HepG2 (cell line): ENCODE data around the gene JADE3. TPM values are rescaled to one million over a fixed set of nuclear protein-coding genes. Genes with fewer than 3 reads are reported as not detected.
A peak's percentile ranks its signal among the peaks of the same experiment; 100 is the strongest.

Source experiments
- CHD2 ChIP-seq: IDR thresholded peaks from 2 replicates; pipeline ENCODE4 v1.6.1; 2011; ENCODE audit warnings: low read depth, low read length, improper control_type of control experiment
- KMT2A ChIP-seq: sonication (generic); formaldehyde crosslinking; IDR thresholded peaks from 2 replicates; pipeline ENCODE4 v1.4.0; 2020; ENCODE audit warnings: missing genetic modification reagents
- MAFF ChIP-seq: IDR thresholded peaks from 2 replicates; pipeline ENCODE4 v1.6.1; 2011; ENCODE audit warnings: low read depth, low read length, improper control_type of control experiment
- MEIS2 ChIP-seq: sonication (generic); formaldehyde crosslinking; IDR thresholded peaks from 2 replicates; pipeline ENCODE4 v1.9.0; 2021; ENCODE audit warnings: mild to moderate bottlenecking, missing genetic modification reagents
- MXI1 ChIP-seq: IDR thresholded peaks from 3 replicates; pipeline ENCODE4 v1.6.1; 2012; ENCODE audit warnings: low read depth, low read length, inconsistent platforms, borderline replicate concordance
- SAP130 ChIP-seq: IDR thresholded peaks from 2 replicates; pipeline ENCODE4 v1.6.1; 2016; ENCODE audit warnings: low read depth
- SRSF9 ChIP-seq: fragments of 200-400 bp; formaldehyde crosslinking; IDR thresholded peaks from 2 replicates; pipeline ENCODE4 v1.6.1; 2018; ENCODE audit warnings: borderline replicate concordance, mild to moderate bottlenecking, low read depth, low read length; ENCODE audit not compliant: insufficient read depth, poor library complexity, severe bottlenecking
- YEATS2 ChIP-seq: sonication (generic); formaldehyde crosslinking; IDR thresholded peaks from 2 replicates; pipeline ENCODE4 v1.4.0; 2020; ENCODE audit warnings: missing genetic modification reagents, borderline replicate concordance
- ZBTB38 ChIP-seq: sonication (generic); formaldehyde crosslinking; IDR thresholded peaks from 2 replicates; pipeline ENCODE4 v1.5.1; 2020; ENCODE audit warnings: mild to moderate bottlenecking, missing genetic modification reagents
- ZKSCAN8 ChIP-seq: IDR thresholded peaks from 2 replicates; pipeline ENCODE4 v1.6.1; 2016; ENCODE audit warnings: borderline replicate concordance, missing genetic modification reagents, missing compliant biosample characterization
- ZNF558 ChIP-seq: sonication (generic); formaldehyde crosslinking; IDR thresholded peaks from 2 replicates; pipeline ENCODE4 v1.9.0; 2022; ENCODE audit warnings: mild to moderate bottlenecking, missing genetic modification reagents, borderline replicate concordance
- ZNF598 ChIP-seq: sonication (generic); formaldehyde crosslinking; IDR thresholded peaks from 2 replicates; pipeline ENCODE4 v1.5.1; 2020; ENCODE audit warnings: mild to moderate bottlenecking, missing genetic modification reagents, borderline replicate concordance
- ZNF703 ChIP-seq: sonication (generic); formaldehyde crosslinking; IDR thresholded peaks from 2 replicates; pipeline ENCODE4 v1.5.1; 2020; ENCODE audit warnings: missing genetic modification reagents, mild to moderate bottlenecking, moderate library complexity, borderline replicate concordance
- ZNF883 ChIP-seq: sonication (generic); formaldehyde crosslinking; IDR thresholded peaks from 2 replicates; pipeline ENCODE4 v1.5.1; 2020; ENCODE audit warnings: mild to moderate bottlenecking, missing genetic modification reagents; ENCODE audit errors: not compliant biosample characterization
- polyA plus RNA-seq, 8 experiments: library from polyadenylated mRNA; depleted of rRNA in 3 of 8; stranded (reverse) in 7 of 8; unstranded in 1 of 8; fragments of >200 nt; fragmentation: Illumina TruSeq in 4 of 8; extraction: Trizol in 4 of 8; gene quantifications; 2 replicates each; pipeline versions ENCODE4 v1.2.1 to v1.2.3, GENCODE V29; 2011 to 2016; ENCODE audit warnings: low read depth in 4 of 8, missing spikeins in 1 of 8, mixed read lengths in 1 of 8; ENCODE audit not compliant: insufficient read depth in 1 of 8
- total RNA-seq, 5 experiments: library from RNA; depleted of rRNA; stranded (reverse); fragments of >200 nt; fragmentation: Illumina TruSeq; extraction: Trizol; gene quantifications; 2 replicates each; pipeline ENCODE4 v1.2.3, GENCODE V29; 2016; ENCODE audit warnings: low read depth in 1 of 5
- TF ChIP-seq, protein P1 (sequence below): sonication (generic); formaldehyde crosslinking; IDR thresholded peaks from 2 replicates; pipeline ENCODE4 v1.4.0; 2020; ENCODE audit warnings: missing genetic modification reagents, borderline replicate concordance
- TF ChIP-seq, protein P2 (sequence below): sonication (generic); formaldehyde crosslinking; IDR thresholded peaks from 2 replicates; pipeline ENCODE4 v1.4.0; 2020; ENCODE audit warnings: mild to moderate bottlenecking, missing genetic modification reagents, borderline replicate concordance
- TF ChIP-seq, protein P3 (sequence below): sonication (generic); formaldehyde crosslinking; IDR thresholded peaks from 2 replicates; pipeline ENCODE4 v1.9.0; 2021; ENCODE audit warnings: missing genetic modification reagents, borderline replicate concordance
- TF ChIP-seq, protein P4 (sequence below): sonication (generic); formaldehyde crosslinking; IDR thresholded peaks from 2 replicates; pipeline ENCODE4 v1.4.0; 2020; ENCODE audit warnings: missing genetic modification reagents, borderline replicate concordance

The JADE3 gene
- total and polyA plus RNA-seq, 2 of the 13 experiments (the other 11 are each of a cell fraction or from before 2014, with no cell fraction given): 7.7 to 7.8 TPM

DNA sequence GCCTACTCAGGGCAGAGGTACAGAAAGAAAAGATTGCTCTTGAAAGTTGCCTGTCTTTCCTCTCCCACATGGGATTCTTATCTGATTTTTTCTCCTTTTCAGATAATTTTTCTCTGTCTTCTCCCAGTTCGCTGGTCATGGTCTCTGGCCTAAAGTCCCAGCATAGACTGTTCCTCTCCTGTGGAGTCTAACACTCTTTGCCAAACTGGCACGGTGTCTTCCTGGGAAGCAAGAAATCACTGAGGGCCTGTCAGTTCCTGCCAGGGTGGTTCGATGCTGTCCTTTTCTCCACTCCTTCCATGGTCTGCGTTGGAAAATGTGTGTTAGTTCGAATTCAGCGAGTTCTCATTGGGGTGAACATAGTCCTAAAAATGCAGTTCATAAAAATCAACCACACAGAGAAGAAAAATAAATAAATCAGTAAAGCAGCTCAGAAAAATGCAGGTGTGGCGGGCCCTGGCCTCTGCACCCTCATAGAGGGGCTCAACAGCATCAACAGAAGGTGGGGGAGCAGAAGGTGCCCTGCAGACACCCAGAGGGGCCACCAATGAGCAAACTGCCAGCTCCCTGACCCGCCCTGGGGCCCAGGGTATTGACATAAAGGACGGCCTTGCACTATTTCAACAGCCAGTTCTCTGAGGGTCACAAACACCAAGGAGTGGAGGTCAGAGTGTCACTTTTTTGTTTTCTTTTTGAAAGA is 168.1 kb downstream of the JADE3 start (continued):
- no peak for TF ChIP-seq ZNF883
- no peak for TF ChIP-seq MEIS2
- peak; percentile 15; the same call in 1 of the 2 replicates for TF ChIP-seq KMT2A (CRISPR knock-in tag)
- TF ChIP-seq ZNF558 (CRISPR knock-in tag): no peak
- no peak for TF ChIP-seq ZBTB38 (CRISPR knock-in tag)
- TF ChIP-seq SAP130 (CRISPR knock-in tag): peak; percentile 77
- TF ChIP-seq ZNF703: no peak
- TF ChIP-seq, protein P1, sequence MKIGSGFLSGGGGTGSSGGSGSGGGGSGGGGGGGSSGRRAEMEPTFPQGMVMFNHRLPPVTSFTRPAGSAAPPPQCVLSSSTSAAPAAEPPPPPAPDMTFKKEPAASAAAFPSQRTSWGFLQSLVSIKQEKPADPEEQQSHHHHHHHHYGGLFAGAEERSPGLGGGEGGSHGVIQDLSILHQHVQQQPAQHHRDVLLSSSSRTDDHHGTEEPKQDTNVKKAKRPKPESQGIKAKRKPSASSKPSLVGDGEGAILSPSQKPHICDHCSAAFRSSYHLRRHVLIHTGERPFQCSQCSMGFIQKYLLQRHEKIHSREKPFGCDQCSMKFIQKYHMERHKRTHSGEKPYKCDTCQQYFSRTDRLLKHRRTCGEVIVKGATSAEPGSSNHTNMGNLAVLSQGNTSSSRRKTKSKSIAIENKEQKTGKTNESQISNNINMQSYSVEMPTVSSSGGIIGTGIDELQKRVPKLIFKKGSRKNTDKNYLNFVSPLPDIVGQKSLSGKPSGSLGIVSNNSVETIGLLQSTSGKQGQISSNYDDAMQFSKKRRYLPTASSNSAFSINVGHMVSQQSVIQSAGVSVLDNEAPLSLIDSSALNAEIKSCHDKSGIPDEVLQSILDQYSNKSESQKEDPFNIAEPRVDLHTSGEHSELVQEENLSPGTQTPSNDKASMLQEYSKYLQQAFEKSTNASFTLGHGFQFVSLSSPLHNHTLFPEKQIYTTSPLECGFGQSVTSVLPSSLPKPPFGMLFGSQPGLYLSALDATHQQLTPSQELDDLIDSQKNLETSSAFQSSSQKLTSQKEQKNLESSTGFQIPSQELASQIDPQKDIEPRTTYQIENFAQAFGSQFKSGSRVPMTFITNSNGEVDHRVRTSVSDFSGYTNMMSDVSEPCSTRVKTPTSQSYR (CRISPR knock-in tag): peak; percentile 53; the same call in 1 of the 2 replicates
- TF ChIP-seq, protein P2, sequence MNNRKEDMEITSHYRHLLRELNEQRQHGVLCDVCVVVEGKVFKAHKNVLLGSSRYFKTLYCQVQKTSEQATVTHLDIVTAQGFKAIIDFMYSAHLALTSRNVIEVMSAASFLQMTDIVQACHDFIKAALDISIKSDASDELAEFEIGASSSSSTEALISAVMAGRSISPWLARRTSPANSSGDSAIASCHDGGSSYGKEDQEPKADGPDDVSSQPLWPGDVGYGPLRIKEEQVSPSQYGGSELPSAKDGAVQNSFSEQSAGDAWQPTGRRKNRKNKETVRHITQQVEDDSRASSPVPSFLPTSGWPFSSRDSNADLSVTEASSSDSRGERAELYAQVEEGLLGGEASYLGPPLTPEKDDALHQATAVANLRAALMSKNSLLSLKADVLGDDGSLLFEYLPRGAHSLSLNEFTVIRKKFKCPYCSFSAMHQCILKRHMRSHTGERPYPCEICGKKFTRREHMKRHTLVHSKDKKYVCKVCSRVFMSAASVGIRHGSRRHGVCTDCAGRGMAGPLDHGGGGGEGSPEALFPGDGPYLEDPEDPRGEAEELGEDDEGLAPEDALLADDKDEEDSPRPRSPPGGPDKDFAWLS (CRISPR knock-in tag): no peak
- no peak for TF ChIP-seq ZNF598 (CRISPR knock-in tag)
- TF ChIP-seq, protein P3, sequence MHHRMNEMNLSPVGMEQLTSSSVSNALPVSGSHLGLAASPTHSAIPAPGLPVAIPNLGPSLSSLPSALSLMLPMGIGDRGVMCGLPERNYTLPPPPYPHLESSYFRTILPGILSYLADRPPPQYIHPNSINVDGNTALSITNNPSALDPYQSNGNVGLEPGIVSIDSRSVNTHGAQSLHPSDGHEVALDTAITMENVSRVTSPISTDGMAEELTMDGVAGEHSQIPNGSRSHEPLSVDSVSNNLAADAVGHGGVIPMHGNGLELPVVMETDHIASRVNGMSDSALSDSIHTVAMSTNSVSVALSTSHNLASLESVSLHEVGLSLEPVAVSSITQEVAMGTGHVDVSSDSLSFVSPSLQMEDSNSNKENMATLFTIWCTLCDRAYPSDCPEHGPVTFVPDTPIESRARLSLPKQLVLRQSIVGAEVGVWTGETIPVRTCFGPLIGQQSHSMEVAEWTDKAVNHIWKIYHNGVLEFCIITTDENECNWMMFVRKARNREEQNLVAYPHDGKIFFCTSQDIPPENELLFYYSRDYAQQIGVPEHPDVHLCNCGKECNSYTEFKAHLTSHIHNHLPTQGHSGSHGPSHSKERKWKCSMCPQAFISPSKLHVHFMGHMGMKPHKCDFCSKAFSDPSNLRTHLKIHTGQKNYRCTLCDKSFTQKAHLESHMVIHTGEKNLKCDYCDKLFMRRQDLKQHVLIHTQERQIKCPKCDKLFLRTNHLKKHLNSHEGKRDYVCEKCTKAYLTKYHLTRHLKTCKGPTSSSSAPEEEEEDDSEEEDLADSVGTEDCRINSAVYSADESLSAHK (CRISPR knock-in tag): no peak
- peak; percentile 29; the same call in 1 of the 2 replicates for TF ChIP-seq YEATS2 (CRISPR knock-in tag)
- TF ChIP-seq MAFF: no peak
- TF ChIP-seq, protein P4, sequence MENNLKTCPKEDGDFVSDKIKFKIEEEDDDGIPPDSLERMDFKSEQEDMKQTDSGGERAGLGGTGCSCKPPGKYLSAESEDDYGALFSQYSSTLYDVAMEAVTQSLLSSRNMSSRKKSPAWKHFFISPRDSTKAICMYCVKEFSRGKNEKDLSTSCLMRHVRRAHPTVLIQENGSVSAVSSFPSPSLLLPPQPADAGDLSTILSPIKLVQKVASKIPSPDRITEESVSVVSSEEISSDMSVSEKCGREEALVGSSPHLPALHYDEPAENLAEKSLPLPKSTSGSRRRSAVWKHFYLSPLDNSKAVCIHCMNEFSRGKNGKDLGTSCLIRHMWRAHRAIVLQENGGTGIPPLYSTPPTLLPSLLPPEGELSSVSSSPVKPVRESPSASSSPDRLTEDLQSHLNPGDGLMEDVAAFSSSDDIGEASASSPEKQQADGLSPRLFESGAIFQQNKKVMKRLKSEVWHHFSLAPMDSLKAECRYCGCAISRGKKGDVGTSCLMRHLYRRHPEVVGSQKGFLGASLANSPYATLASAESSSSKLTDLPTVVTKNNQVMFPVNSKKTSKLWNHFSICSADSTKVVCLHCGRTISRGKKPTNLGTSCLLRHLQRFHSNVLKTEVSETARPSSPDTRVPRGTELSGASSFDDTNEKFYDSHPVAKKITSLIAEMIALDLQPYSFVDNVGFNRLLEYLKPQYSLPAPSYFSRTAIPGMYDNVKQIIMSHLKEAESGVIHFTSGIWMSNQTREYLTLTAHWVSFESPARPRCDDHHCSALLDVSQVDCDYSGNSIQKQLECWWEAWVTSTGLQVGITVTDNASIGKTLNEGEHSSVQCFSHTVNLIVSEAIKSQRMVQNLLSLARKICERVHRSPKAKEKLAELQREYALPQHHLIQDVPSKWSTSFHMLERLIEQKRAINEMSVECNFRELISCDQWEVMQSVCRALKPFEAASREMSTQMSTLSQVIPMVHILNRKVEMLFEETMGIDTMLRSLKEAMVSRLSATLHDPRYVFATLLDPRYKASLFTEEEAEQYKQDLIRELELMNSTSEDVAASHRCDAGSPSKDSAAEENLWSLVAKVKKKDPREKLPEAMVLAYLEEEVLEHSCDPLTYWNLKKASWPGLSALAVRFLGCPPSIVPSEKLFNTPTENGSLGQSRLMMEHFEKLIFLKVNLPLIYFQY (CRISPR knock-in tag): 0 out of 2 replicates have a peak, but pooled peaks have one; percentile 74
- TF ChIP-seq CHD2: no peak
- TF ChIP-seq SRSF9: no peak
- TF ChIP-seq ZKSCAN8 (CRISPR knock-in tag): no peak
- no peak for TF ChIP-seq MXI1
